Loucy (cell line): ENCODE data around the gene MED13L.

Experiments
- CTCF ChIP-seq: fragments of 200-600 bp; sonication (generic); conservative IDR thresholded peaks from 2 replicates; pipeline ENCODE4 v1.5.1; 2014; ENCODE audit warnings: mild to moderate bottlenecking, antibody characterized with exemption, low read length
- EZH2phosphoT487 ChIP-seq: fragments of 200-600 bp; IDR thresholded peaks from 2 replicates; pipeline ENCODE4 v1.6.1; 2018; ENCODE audit warnings: antibody characterized with exemption, mild to moderate bottlenecking, moderate library complexity, borderline replicate concordance

GRCh38 chr12:116093915-116094314 is 183.6 kb downstream of the MED13L start:
- TF ChIP-seq CTCF (no peak), EZH2phosphoT487 (no peak)
